SW 1271 (cell line): ENCODE data around the gene TGFBR3.

ENCODE experiments used
- DNase-seq, 2 experiments: peaks; one replicate each; lab custom pipeline; 2025; lab: John Stamatoyannopoulos, UW

Gene TGFBR3

DNA sequence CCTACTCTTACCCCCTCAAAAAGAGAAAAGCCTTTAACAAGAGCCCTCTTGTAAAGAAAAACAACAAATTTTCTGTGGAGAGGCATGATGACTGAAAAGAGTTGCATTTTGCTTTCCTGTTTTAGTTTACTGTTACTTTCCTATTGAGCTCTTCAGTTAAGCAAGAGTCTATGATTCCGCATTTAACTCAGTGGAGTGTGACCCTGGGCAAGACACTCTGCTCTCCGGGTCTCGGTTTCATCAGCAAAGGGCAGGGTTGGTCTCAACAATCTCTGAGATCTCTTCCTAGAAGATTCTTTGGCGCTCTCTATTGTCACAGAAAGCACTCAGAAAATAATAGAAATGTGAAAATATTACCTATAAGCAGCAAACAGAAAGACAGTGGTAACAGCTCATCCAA is 175.7 kb downstream of the TGFBR3 start:
- no peak for DNase-seq

DNA sequence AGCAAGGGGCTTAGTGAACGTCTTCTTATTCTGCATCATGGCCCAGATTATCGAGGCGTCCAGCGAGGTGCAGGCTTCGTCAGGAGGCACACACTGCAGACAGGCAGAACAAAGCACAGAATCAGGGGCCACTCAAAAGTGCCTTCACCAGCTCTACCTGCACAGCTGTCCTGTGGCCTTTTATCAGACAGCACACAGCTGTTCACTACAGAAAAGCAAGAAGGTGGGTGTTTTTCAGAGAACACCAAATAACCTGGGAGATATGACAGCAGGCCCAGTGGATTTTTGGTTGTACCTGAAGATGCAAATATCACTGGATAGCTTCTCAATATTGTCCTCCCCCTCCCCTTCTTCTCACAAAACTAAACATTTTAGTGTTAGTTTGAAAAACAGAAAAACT is 177.3 kb downstream of the TGFBR3 start:
- no peak for DNase-seq

DNA sequence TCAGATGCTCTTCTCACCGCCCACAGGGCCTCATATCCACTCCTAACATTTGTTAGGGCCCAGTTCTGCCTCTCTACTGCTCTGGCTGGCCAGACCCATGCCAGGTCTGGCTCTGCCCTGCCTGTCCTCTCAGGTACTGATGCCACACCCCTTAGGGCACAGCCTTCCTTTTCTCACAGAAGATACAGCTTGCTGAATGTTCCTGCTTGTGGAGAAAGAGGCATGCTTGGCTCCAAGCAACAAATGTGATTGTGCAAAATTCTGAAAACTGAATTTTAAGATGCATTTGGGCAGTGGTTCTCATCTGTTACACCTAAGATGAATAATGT is 178.1 kb downstream of the TGFBR3 start:
- DNase-seq = no peak

DNA sequence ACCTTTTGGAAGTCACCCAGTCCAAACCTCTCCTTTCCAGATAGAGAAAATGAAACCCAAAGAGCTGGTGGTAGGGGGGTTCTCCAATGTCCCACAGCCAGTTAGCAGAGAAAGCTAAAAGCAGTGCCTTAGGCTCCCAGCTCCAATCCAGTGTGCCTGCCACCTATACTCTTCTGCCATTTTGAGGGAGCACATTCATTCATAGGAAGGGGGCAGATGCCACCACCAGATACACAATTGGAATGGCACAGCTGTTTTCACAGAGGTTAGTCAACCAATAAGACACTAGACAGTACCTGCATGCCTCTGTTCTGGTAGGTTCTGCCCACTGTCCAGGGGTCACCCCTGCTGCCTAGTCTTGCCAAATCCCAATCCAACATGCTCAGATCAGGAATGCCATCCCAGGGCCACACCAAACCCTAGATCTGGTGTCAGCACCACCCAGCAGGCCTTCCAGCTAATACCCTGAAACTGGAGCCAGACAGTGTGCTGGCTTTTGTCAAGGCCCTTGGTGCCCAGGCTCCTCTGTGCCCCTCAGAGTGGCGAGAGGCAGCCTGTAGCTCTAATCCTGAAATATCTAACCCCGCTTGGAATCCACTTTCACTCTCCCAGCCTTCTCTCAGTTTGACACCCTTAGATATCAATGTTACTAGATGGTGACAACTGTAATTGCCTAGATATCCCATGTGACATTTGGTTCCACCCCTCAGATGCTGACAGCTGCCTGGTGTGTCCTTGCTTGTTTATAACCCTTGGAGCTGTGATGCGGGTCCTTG is 178.6 kb downstream of the TGFBR3 start:
- DNase-seq = no peak

DNA sequence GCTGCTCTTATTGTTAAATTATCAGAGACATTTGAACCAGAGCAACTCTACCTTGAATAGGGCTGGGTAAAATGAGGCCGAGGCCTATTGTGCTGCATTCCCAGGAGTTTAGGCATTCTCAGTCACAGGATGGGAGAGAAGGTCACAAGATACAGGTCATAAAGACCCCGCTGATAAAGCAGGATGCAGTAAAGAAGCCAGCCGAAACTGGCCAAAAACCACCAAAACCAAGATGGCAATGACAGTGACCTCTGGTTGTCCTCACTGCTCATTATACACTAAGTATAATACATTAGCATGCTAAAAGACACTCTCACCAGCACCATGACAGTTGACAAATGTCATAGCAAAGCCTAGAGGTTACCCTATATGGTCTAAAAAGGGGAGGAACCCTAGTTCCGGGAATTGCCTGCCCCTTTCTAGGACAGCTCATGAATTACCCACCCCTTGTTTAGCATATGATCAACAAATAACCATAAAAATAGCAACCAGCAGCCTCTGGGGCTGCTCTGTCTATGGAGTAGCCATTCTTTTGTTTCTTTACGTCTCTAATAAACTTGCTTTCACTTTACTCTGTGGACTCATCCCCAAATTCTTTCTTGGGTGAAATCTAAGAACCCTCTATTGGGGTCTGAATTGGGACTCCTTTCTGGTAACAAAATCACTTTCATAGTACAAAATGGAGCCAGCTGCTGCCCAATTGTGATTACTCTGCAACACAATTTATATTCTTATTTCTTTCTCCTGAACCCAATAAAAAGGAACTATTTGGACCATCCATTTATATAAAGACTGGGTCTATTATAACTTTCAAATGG is 179.6 kb downstream of the TGFBR3 start:
- no peak for DNase-seq

DNA sequence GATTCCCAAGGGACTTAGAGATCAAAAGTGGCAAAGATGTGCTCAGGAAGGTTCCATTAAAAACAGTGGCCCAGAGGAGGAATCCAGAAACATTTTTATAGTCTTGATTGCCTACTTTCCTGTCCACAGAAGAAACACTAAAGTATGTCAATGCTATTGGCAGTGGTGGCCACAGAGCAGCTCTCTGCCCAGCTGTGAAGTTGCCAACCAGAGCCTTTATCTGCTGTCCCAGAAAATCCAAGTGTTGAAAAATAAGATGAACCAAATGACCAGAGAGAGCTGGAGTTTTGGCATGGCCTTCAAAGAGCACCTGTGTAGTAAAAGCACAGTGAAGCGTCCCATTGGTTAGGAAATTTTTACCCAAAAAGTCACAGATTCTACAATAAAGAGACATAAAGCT is 181.2 kb downstream of the TGFBR3 start:
- DNase-seq = no peak

DNA sequence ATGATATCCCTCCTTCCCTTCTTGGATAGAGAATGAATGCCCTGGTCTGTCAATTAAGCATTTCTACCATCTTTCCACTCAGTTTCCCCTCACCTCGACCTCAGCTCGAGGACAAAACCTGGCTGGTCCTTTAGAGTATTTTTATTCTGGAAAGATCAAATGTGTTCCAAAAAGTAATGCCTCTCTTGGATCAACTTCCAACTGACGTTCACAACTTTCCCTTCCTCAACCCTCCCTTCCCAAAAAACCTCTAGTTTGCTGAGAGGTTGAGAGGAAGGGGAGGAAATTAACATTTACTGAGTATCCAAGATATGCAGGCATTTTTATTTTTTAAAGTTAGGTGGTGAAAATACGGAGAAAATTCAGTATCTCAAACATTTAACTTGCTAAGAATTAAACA is 182.9 kb downstream of the TGFBR3 start:
- no peak for DNase-seq

DNA sequence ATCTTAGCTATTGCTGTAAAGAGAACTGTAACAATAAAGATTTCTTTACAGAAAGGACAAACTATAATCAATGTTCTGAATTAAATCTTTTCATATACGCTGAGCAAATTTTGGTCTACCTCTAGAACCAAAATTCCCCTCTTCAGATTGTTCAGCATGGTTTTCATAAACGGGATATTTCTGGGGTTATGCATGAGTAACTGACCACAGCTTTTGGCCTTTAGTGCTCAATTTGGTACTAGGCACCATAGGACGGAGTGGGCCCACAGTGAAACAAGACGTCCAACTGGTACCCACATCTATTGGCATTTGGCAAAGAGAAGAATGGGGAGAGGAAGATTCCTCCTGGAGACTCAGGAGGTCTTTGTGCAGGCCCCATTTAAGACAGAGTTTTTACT is 184.5 kb downstream of the TGFBR3 start:
- no peak for DNase-seq

DNA sequence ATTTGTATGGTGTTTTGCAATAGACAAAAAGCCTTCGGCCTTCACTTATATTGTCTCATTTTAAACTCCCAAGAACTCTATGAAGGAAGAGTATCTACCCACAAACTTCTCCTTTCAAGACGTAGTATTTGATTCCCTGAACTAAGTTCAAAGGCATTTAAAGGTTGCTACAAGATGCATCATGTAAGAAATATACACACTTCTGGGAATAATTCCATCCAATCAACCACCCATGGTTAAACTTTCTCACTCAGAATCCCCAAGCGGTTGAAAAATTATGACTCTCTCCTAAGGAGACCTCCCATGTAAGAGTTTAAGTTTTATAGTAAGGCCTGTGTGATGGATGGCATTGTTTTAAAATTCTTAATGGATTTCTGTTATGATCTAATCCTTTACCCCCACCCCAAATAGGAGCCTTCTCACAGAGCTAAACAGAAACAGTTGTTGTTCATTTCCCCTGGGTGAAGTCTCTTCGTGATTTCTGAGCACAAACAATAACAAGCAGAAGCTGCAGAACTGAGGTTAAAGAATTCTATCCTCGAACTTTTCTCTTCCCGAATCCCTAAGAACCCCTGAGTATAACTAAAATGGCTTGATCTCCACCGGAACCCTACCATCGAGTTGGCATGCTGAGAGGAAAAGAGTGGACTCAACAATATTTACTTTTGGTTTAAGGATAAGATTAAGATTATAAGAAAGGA is 185.0 kb downstream of the TGFBR3 start:
- no peak for DNase-seq

DNA sequence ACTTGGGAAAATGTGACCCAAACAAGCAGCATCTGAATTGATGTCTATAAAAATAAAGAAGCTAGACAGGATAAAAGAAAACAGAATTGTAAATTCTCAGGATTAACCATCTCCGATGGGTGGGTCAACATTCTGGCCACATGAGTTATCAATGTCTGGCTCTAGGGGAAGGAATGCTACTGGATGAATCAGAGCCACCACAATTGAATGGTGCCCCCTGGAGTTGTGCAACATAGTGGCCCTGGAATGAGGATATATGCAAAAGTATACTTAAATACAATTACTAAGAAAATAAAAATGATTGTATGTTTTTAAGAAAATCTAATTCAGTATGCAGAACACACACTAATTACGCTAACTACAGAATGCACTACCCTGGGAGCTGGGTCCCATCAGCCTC is 185.6 kb downstream of the TGFBR3 start:
- no peak for DNase-seq

DNA sequence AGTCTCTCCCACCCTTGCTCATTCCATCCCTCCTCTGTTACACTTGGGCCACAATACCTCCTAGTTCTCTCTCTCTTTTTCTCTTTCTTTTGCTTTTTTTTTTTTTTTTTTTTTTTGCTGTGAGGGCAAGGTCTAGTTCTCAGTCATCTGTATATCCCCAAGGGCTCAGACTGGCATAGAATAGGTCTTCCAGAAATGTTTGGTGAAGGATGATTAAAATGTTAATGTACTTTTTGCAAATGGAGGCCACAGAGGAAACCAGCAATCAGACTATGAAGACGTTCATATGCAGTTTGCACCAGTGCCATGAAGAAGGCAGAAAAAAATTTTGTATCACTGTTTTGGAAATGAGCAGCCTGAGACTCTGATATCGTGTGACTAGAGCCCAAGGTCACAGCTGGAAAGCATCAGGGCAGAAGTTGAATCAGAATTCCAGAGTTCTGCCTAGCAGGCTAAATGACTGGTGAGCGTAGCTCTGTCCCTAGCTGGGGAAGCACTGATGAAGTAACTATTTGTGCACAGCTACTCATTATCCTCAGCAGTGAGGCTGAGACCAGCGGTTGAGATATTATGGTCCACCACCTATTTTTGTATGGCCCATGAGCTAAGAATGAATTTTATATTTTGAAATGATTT is 186.5 kb downstream of the TGFBR3 start:
- DNase-seq = no peak

DNA sequence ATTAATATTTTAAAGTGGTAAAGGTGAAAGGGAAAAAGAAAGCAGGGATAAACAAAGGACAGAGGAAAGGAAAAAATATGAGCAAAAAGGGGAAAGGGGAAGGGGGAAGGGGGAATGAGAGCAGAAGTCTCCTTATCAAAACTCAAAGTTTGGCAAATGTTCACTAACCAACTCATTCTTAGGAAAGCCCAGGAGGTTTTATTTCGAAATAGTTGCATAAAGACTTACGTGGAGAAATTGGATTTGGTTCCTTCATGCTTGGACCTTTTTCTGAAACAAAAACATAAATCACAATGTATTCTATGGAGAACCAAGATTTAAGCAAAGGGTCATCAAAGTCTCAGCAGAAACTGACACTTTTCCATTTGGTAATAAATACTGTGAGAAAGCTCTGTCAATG is 188.1 kb downstream of the TGFBR3 start:
- DNase-seq = no peak

DNA sequence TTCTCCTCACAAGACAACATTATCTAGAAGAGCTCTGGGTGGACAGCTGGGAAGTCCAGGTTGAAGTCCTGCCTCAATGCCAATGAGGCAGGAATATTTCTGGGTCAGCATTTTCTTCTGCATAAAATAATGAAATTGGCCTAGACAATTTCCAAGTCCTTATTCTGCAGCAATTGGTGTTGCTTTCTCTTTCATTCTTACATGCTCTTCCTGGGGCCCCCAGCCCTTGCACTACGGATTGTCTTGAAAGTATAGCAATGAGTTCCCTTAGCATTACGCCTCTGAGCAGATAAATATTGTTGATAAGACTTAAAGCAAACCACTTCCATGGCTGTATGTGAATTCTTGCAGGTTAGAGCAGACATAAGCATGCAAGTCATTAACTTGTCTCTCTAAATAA is 188.5 kb downstream of the TGFBR3 start:
- no peak for DNase-seq

DNA sequence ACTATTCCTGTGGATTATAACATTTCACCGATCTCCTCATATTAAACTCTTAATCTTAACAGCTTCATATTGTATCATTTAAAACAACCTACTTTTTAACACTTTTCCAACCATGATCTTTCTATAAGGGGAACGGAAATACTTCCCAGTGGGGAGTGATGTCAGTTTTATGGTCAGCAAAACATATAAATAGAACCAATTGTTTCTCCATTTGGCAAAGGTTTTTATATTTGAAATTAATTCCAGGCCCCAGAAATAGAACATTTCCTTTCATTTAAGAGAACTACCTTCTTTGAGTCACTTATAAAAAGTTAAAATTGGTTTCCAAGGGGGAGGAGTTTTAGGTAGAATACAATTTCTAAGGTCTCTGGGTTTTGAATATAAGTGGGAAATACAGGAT is 189.6 kb downstream of the TGFBR3 start:
- no peak for DNase-seq

DNA sequence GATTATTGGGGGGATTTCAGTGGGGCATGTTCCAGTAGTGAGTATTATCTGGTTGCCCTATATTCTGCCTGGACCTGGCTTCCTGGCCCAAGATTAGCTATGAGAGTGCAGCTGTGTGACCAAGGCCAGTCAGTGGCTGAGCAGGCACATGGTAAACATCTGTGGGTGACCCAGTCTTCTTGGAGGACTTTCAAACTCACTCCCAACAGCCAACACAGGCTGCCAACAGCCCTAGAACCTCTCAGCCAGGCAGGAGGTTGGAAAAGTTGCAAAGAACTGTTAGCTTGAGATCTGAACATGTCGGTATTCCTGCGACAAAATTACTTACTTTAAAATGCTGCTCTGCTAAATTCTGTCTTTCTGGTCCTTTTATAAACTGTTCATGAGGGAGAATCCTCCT is 192.4 kb downstream of the TGFBR3 start:
- no peak for DNase-seq

DNA sequence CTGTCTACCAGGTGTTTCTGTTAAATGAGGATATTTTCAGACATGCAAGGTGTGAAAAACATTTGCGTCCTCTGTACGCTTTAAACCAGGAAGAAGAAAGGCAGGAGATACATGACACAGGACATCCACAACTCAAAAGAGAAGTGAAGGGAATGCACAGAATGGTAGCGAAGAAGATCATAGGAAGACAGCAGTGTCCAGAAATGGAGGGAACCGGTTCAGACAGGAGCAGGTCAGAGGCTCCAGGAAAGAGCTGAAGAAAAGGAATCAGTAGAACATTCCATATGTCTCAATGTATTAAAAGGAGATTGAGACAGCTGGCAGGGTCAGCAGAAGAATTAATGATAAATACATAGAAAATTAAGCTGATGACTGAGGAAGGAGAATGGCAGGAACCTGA is 194.4 kb downstream of the TGFBR3 start:
- DNase-seq = no peak

DNA sequence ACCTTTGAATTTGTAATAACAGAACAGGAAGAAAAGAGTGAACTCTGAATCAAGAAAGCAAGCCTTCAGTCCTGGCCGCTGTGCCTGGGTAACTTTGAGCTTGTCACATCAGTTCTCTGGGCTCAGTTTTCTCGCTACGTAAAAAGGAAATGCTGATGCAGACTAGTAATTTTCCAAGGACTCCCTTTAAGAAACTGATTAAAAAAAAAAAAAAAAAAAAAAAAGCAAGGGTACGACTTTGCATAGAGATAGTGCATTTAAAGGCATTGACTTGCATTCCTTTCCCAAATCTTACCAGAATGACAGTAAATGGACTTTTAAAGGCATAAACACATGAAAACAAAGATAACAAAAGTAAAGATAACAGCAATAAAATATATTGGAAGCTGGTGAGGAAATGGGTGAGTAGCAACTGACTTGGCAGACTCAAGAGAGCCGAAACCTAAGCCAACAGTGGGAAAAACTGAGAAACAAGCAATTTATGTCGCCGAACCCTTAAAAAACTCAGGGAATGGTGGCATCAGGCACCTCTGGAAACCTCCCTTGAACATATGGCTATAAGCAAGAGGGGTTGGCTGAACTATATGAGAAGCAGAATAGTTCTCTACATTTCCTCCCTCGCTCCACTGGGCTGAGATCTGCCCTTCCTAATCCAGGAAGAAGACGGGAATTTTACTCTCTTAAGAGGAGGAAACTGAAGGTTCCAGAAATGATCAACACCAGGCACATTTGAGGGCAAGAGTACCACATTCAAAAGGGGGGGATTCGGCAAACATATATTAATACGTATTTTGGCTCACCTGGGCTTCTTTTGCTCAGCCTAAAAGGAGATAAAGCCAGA is 196.1 kb downstream of the TGFBR3 start:
- DNase-seq = no peak

DNA sequence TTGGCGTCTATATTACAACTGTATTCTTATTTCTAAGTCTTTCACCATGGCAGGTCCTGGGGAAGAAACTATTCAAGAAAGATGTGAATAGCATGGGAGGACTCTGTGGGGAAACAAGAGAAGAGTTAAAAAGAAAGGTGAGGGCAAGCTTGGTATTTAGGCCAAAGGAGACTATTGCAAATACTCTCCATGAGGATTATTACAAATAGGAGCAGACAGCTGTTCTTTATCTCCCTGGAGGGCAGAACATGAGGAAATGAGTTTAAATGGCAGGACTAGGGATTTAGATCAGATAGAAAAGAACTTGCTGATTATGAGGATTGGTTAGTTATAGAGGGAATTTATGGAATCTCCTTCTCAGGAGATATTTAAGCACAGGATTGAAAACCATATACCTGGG is 198.5 kb downstream of the TGFBR3 start:
- DNase-seq = no peak

DNA sequence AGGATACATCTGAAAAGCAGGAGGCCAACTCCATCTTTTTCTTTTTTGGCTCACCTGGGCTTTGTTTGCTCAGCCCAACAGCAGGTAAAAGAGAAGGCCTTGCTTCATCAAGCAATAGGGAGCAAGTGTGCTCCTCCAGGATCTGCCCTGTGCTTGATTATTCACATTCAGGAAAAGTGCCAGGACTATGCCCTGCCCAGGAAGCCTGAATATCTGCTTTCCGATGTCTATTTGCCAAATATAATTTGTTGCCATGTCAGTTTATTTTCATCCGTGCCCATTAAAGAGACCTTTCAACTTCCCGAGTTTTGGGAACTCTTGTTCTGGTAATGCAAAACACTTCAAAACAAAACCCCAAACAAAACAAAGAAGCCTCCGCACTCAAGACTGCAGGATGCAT is 200.0 kb downstream of the TGFBR3 start:
- DNase-seq = no peak

DNA sequence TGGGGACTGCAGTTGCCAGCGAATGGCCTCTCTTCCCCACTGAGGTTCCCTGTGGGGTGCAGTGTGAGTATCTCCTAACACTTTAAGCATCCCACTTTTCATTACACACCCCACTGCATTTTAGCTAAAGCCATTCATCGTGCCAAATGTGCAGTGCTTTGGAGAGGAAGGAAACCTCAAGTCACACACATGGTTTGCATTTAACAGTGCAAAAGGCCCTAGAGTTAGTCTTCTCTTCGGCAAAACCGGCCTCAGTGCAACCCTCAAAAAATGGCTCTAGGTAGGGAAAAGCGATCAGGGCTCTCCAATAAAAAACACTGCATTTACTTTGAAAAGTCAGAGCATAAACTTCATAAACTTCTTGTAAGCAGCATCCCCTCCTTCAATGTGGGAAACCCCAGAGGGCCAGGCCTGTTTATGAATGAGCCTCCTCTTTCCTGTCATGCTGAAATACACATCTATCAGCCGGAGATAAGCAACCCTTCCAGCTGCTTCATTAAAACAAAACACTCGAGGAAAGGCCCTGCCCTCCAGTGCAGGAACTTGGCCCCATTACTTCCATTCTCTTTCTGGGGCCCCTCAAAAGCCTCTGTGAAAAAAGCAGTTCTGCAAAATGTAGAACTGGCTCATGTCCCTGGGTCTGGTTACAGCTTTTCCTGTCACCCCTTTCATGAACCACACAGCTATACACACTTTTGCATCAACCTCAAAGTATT is 201.3 kb downstream of the TGFBR3 start:
- DNase-seq = no peak

DNA sequence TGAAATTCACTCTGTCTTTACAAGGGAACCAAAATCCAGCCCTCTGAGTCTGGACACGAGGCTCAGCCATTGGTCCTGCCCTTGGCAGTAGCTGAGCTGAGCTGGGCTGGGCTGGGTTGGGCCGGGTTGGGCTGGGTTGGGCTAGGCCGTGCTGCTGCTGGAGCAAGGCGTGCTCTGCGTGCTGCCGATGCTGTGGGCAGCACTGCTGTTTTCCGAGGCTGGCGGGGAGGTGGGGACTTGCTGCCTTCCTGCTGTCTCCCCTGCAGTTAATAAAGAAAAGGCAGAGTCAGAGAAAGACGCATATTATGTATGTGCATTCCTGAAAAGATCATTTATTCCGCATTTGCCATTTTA is 202.4 kb downstream of the TGFBR3 start:
- DNase-seq = no peak
